C4-2B (cell line): Measurements from ENCODE around the gene UBE2V1.

Experiments used
- CTCF ChIP-seq: fragments of 450-650 bp; conservative IDR thresholded peaks from 2 replicates; pipeline ENCODE4 v1.5.1; 2017; ENCODE audit warnings: mild to moderate bottlenecking
- ZFX ChIP-seq: fragments of 450-650 bp; IDR thresholded peaks from 2 replicates; pipeline ENCODE4 v1.6.1; 2017

GRCh38 chr20:50093240-50093639, 19.7 kb downstream of the UBE2V1 start:
- TF ChIP-seq CTCF (no peak), ZFX (no peak)
